GM18499 (cell line): ENCODE data around the gene SMCO4.

Experiments
- ATAC-seq: cut with Tn5 transposase; IDR thresholded peaks from one replicate; pipeline ENCODE4 v1.9.1; 2021; ENCODE audit warnings: moderate number of reproducible peaks; ENCODE audit not compliant: insufficient read depth, unreplicated experiment

Gene SMCO4

DNA sequence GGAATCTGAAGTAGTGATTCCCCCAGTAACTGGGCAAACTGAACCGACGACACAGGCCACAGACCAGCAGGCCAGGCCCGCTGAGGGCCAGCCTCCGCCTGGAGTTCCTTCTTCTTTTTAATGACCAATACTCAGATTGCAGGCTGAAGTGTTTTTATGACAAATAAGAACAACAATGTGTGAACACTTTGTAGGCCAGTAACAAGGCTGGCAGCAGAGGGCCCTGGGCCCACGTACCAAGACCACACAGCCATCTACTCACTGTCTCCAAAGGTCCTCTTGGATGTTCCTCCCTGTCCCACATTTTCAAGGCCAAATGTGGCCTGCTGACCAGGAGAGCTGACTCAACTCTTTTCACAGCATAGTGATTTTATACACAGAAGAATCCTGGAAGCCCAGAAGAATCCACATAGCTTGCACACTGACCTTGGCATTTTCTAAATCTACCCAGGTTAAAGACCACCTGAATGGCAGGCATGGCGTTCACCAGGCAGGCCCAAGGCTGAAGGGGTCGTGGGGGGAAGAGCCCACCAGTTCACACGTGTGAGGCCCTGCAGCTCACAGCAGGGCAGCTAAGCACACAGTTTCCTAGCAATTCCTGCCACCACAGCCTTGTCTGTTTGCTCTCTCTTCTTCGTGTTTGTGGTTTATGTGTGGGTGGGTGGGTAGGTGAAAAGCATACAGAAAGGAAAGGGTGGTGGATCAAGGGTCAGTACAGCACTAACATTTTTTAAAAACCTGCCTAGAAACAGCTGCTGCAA lies 13.3 kb downstream of the SMCO4 start:
- ATAC-seq = peak; percentile 31

DNA sequence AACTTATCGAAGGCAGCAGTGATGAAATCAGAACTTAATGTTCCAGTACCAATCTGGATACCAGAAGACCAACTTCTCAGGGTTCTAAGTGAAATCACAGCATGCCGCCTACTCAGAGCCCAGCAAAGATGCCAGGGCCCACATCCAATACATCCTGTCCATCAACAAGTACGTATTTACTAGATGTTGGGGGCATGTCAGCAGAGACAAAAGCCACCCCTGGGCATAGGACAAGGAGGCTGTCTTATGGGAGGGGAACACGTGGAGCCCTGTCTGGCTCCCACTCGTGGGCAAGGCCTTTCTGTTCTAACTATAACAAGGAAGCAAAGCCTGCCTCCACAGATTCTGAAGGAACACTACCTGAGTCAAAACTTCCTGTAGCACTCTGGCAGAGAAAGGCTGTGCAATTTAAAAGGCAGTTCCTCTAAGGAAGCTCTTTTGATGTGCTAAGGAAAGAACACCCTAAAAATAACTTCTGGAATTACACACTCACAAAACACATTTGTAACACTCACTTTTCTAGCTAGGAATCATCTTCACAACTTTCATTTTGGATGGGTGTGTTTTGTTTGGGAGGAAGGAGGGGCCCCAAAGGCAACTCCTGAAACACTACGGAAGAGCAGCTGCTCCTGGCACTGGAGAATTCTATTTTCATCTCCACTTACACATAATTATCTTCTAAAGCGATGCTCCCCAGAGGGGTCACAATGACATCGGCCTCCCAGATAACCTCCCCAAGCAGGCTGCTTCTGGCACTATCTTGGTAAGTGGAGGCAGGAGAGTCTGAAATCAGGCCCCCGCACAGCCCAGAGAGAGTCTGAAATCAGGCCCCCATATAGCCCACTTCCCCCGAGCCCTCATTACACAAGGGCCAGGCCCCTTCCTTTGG lies 14.2 kb downstream of the SMCO4 start:
- no peak for ATAC-seq

DNA sequence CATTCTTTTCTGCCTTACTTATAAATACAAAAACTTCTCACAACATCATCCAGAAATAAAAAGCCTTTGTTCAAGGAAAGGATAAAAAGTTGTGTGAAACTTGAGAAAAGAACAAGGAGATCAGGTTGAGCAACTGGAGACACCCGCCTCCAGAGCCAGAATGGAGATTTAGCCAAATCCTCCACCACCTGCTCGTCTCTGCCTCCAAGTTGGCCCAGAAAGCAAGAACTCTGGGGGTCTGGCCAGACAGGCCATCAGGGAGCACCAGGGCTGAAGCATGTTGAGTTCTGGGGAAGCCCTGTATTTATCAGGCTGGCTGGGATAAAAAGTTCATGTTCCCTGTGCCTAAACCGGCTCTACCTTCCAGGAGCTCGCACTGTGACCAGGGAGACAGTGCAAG lies 14.9 kb downstream of the SMCO4 start:
- ATAC-seq = no peak

DNA sequence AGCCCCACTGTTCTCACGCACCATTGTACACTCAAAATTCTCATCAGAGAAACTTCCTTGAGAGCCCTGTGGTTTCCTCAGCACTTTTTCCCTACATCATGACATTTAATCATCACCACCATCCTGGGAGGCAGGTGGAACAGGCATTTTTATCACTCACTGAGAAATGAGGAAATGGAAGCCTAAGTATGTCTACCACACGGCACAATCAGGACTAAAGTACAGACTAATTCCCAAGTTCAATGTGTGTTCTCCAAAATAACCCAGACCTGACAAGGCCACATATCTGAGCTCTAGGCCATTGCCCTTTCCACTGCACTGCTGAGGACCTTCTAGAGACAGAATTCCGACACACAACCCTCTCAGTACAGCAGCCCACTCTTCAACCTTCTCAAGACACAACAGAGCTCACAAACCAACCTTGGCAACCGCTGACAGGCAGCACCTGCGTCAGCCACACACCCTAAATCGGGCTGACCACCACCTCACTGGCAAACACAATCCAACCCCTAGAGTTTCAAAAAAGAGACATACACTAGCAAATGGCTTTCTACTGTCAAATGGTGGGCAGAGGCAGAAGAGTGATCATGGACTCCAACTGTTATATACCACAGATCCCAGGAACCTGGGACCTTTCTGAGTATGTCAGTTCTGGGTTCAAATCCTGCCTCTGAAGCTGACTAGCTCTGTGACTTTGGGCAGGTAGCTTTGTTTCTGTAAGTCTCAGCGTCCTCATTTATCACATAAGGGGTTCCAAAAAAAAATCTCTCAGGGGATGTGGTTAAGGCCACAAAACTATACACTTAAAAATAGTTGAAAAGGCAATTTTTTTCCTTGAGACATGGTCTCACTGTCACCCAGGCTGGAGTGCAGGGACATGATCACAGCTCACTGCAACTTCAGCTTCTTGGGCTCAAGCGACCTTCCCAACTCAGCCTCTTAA lies 16.3 kb downstream of the SMCO4 start:
- ATAC-seq = peak; percentile 18

DNA sequence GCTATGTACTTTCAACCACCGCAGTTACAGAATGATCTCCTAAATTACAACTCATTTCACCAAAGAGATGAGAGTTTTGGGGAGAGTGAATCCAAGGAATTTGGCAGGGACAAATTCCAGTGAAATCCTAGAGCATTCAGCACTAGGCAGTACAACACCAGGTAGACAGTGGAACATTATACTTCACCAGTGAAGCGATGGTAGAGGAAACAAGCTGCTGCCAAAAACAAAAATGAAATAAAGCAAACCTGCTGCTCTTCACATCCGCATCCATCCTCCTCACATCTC lies 16.9 kb downstream of the SMCO4 start:
- no peak for ATAC-seq

- ATAC-seq = no peak
Observed at GRCh38 chr11:93525601-93526345, 17.4 kb downstream of the SMCO4 start.

DNA sequence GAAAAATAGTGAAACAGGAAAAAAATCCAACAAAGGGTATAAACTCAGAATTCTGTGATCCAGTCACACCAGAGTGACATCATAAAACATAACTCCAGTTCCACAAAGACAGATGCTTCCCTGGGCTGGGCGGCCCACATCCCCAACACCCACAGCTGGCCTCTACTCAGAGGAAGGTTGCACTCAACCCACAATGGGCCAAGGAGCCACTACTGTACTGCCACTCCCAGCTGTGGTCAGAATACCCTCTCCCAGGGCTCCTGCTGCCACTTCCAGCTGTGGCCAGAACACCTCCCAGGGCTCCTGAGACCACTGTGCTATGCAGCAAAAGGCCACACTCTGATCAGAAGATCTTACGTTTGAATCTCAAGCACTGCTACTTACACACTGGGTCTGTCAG lies 18.3 kb downstream of the SMCO4 start:
- ATAC-seq = no peak

DNA sequence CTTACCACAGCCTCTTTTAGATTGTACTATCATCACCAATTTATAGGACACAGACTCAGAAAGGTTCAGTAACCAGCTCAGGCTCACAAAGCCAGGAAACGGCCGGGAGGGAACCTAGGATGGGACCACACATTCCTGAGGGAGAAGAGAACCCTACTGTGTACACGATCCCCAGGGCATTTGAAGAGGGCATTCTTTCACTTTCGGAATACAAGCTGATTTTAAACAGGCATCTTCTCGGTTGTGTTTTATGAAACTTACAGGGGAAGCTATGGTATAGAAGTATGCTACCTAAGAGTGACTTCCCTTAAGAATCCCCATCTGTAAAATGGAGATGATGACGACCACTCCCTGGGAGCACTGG lies 19.0 kb downstream of the SMCO4 start:
- ATAC-seq = no peak

- no peak for ATAC-seq
Observed at GRCh38 chr11:93520726-93521509, 22.3 kb downstream of the SMCO4 start.

GRCh38 chr11:93519179-93519578 lies 24.0 kb downstream of the SMCO4 start:
- no peak for ATAC-seq

DNA sequence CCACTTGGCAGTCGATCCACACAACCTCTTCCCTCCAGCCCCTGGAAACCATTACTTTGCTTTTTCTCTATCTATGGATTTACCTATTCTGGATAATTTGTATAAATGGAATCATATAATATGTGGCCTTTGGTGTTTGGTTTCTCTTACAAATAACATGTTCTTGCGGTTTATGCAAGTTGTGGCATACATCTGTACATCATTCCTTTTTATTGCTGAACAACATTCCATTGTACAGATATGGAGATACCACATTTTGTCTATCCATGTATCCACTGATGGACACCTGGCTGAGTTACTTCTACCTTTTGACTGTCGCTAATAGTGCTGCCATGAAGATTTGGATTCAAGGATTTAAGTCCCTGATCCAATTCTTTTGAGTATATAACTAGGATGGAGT lies 25.1 kb downstream of the SMCO4 start:
- ATAC-seq = no peak

GRCh38 chr11:93517611-93518010 lies 25.6 kb downstream of the SMCO4 start:
- ATAC-seq = no peak

GRCh38 chr11:93517041-93517440 lies 26.1 kb downstream of the SMCO4 start:
- ATAC-seq = no peak

- no peak for ATAC-seq
Observed at GRCh38 chr11:93515441-93516025, 27.7 kb downstream of the SMCO4 start.

- no peak for ATAC-seq
Observed at GRCh38 chr11:93514712-93515111, 28.5 kb downstream of the SMCO4 start.

GRCh38 chr11:93513772-93514171 lies 29.4 kb downstream of the SMCO4 start:
- no peak for ATAC-seq

- peak; percentile 61 for ATAC-seq
Observed at GRCh38 chr11:93512949-93513667, 30.1 kb downstream of the SMCO4 start.

- ATAC-seq = peak; percentile 86
Observed at GRCh38 chr11:93512073-93512475, 31.1 kb downstream of the SMCO4 start.
